Aorta (tissue), 5 donors: Measurements from ENCODE around the gene KCNMA1. TPM values are rescaled to one million over a fixed set of nuclear protein-coding genes. Genes with fewer than 3 reads are reported as not detected.

Source experiments
- ATAC-seq: fragments of 200-7000 bp; cut with Tn5 transposase; one replicate; pipeline ENCODE4 v1.9.1; 2022; ENCODE audit warnings: moderate library complexity; ENCODE audit not compliant: low FRiP score
- DNase-seq, 2 donors: peaks; one replicate each; pipeline ENCODE4 v3.0.0-alpha.2; 2020
- H3K27ac ChIP-seq, 2 donors: one replicate each; pipeline ENCODE4 v1.5.1; 2013; ENCODE audit warnings: low read length in 2 of 2, mild to moderate bottlenecking in 2 of 2, moderate library complexity in 2 of 2, control low read depth in 1 of 2, inconsistent platforms in 1 of 2, low read depth in 1 of 2
- H3K27me3 ChIP-seq, 2 donors: one replicate each; pipeline ENCODE4 v1.6.1; 2013; ENCODE audit warnings: control low read depth in 1 of 2, low read length in 1 of 2, mild to moderate bottlenecking in 1 of 2, moderate library complexity in 1 of 2; ENCODE audit not compliant: insufficient read depth in 2 of 2, control insufficient read depth in 1 of 2
- H3K36me3 ChIP-seq, 2 donors: one replicate each; pipeline ENCODE4 v1.6.1; 2013; ENCODE audit warnings: control low read depth in 1 of 2, low read length in 1 of 2, mild to moderate bottlenecking in 1 of 2; ENCODE audit not compliant: insufficient read depth in 2 of 2, control insufficient read depth in 1 of 2
- H3K4me1 ChIP-seq, 2 donors: one replicate each; pipeline ENCODE4 v1.6.1; 2013; ENCODE audit warnings: low read length in 2 of 2, control low read depth in 1 of 2, mild to moderate bottlenecking in 1 of 2, moderate library complexity in 1 of 2; ENCODE audit not compliant: insufficient read depth in 2 of 2, control insufficient read depth in 1 of 2
- H3K4me3 ChIP-seq, 2 donors: one replicate each; pipeline ENCODE4 v1.5.1; 2013; ENCODE audit warnings: low read length in 2 of 2, control low read depth in 1 of 2, mild to moderate bottlenecking in 1 of 2
- H3K9me3 ChIP-seq: one replicate; pipeline ENCODE4 v1.6.1; 2013; ENCODE audit warnings: mild to moderate bottlenecking, low read length; ENCODE audit not compliant: control insufficient read depth
- WGBS, 2 donors: extraction: QIAGEN DNeasy Blood & Tissue Kit; methylation state at CpG; one replicate each; pipeline ENCODE4 v1.1.7; 2013; 5-methylcytosine and 5-hydroxymethylcytosine counted together
- intact Hi-C, 2 donors: fragments of 100-400 bp; cut with DNase I; formaldehyde crosslinking; loops; one replicate each; pipeline versions ENCODE4 v1.14.2 to v1.15.0; 2022
- polyA plus RNA-seq, 2 donors: library from polyadenylated mRNA; stranded (reverse); fragments of 200-250 nt; gene quantifications; one replicate each; pipeline ENCODE4 v1.2.3, GENCODE V29; 2013
- total RNA-seq, 2 donors: library from RNA; stranded (reverse); fragmentation: NEBNext Ultra II Directional; extraction: Animal tissue kit (Norgen Biotek cat#: 25700); gene quantifications; one replicate each; pipeline ENCODE4 v1.2.1, GENCODE V29; 2021
- donor health status: healthy with polysubstance abuse.
- donor health status: Bipolar disorder and iron deficiency.
- donor health status: DM: no; HTN: no; CAD: no.
- donor health status: DM: no; HTN: no; CAD: no.
- donor health status: DM: yes; HTN: yes; CAD: no.

KCNMA1 gene
- total and polyA plus RNA-seq, 4 donors, result 36.8 to 163 (median 125) TPM

GRCh38 chr10:77104459-77104980, 533.1 kb downstream of the KCNMA1 start:
- peaks cover 0 to 11% of the 10 kb centered on the region in 2 donors for H3K4me1 ChIP-seq
- intact Hi-C loops, result no loop called here
- DNase-seq (peak; percentile 74 to 82), ATAC-seq (peak; percentile 69)
- no peak overlapping the region for H3K4me3 ChIP-seq
- peak overlapping the region in 1 of 2 donors; percentile 33 for H3K27ac ChIP-seq
- H3K27me3 ChIP-seq, result no peaks in the 10 kb centered on the region
- peaks cover 0 to 3% of the 10 kb centered on the region in 2 donors for H3K36me3 ChIP-seq
- WGBS, 2 donors, result 22 to 24% methylated on average over 4 of the region's 4 CpGs
- H3K9me3 ChIP-seq, result no peaks in the 10 kb centered on the region

- no peak for ATAC-seq
- intact Hi-C loops, result no loop called here
- DNase-seq, result no peak
- Histone ChIP-seq H3K4me3 (no peak overlapping the region), H3K36me3 (peaks cover 0 to 3% of the 10 kb centered on the region in 2 donors), H3K27me3 (no peaks in the 10 kb centered on the region), H3K4me1 (peaks cover 0 to 11% of the 10 kb centered on the region in 2 donors), H3K9me3 (no peaks in the 10 kb centered on the region), H3K27ac (no peak overlapping the region)
- WGBS, 2 donors, result 95 to 96% methylated on average over 4 of the region's 4 CpGs
These were observed 534.4 kb downstream of the KCNMA1 start for GRCh38 chr10:77103213-77103612.

GRCh38 chr10:77101341-77101740, 536.3 kb downstream of the KCNMA1 start:
- H3K27ac ChIP-seq, result no peak overlapping the region
- ATAC-seq, result no peak
- no peak overlapping the region for H3K4me3 ChIP-seq
- DNase-seq, result no peak
- no peaks in the 10 kb centered on the region for H3K27me3 ChIP-seq
- H3K36me3 ChIP-seq, result peaks cover 0 to 3% of the 10 kb centered on the region in 2 donors
- WGBS, 2 donors, result 91 to 95% methylated on average over 5 of the region's 5 CpGs
- intact Hi-C loops, result no loop called here
- no peaks in the 10 kb centered on the region for H3K9me3 ChIP-seq
- peaks cover 0 to 11% of the 10 kb centered on the region in 2 donors for H3K4me1 ChIP-seq

GRCh38 chr10:77099136-77099535, 538.5 kb downstream of the KCNMA1 start:
- H3K4me3 ChIP-seq, result no peak overlapping the region
- WGBS, 2 donors, result 96 to 97% methylated on average over 5 of the region's 5 CpGs
- intact Hi-C loops, result no loop called here
- H3K36me3 ChIP-seq, result peaks cover 0 to 3% of the 10 kb centered on the region in 2 donors
- H3K9me3 ChIP-seq, result no peaks in the 10 kb centered on the region
- H3K27ac ChIP-seq, result no peak overlapping the region
- no peak for DNase-seq
- H3K27me3 ChIP-seq, result no peaks in the 10 kb centered on the region
- H3K4me1 ChIP-seq, result peaks cover 0 to 2% of the 10 kb centered on the region in 2 donors
- ATAC-seq, result no peak

GRCh38 chr10:77097625-77098024, 540.0 kb downstream of the KCNMA1 start:
- intact Hi-C loops, result no loop called here
- H3K36me3 ChIP-seq, result peaks cover 0 to 3% of the 10 kb centered on the region in 2 donors
- H3K27me3 ChIP-seq, result no peaks in the 10 kb centered on the region
- no peak overlapping the region for H3K27ac ChIP-seq
- H3K4me1 ChIP-seq, result no peaks in the 10 kb centered on the region
- ATAC-seq, result no peak
- no peak overlapping the region for H3K4me3 ChIP-seq
- H3K9me3 ChIP-seq, result no peaks in the 10 kb centered on the region
- 100% methylated on average over 1 of the region's 1 CpG for WGBS, 2 donors
- no peak for DNase-seq

- H3K4me1 ChIP-seq, result no peaks in the 10 kb centered on the region
- 87 to 90% methylated on average over 2 of the region's 2 CpGs for WGBS, 2 donors
- H3K9me3 ChIP-seq, result no peaks in the 10 kb centered on the region
- peaks cover 3 to 9% of the 10 kb centered on the region in 2 donors for H3K36me3 ChIP-seq
- no peak for DNase-seq
- no peak overlapping the region for H3K4me3 ChIP-seq
- H3K27me3 ChIP-seq, result no peaks in the 10 kb centered on the region
- intact Hi-C loops, result no loop called here
- ATAC-seq, result no peak
- no peak overlapping the region for H3K27ac ChIP-seq
These were observed 544.5 kb downstream of the KCNMA1 start for GRCh38 chr10:77093126-77093525.

- DNase-seq (no peak), ATAC-seq (no peak)
- intact Hi-C loops, result no loop called here
- Histone ChIP-seq H3K4me3 (no peak overlapping the region), H3K9me3 (no peaks in the 10 kb centered on the region), H3K27me3 (no peaks in the 10 kb centered on the region), H3K36me3 (peaks cover 3 to 9% of the 10 kb centered on the region in 2 donors), H3K27ac (no peak overlapping the region), H3K4me1 (no peaks in the 10 kb centered on the region)
- WGBS, 2 donors, result 97% methylated on average over 6 of the region's 6 CpGs
These were observed 545.9 kb downstream of the KCNMA1 start for GRCh38 chr10:77091597-77092165.

GRCh38 chr10:77090381-77091356, 546.9 kb downstream of the KCNMA1 start:
- no peak for DNase-seq
- H3K9me3 ChIP-seq, result no peaks in the 10 kb centered on the region
- H3K4me3 ChIP-seq, result no peak overlapping the region
- no peaks in the 10 kb centered on the region for H3K4me1 ChIP-seq
- intact Hi-C loops, result no loop called here
- 77 to 84% methylated on average over 17 of the region's 17 CpGs for WGBS, 2 donors
- ATAC-seq, result no peak
- no peaks in the 10 kb centered on the region for H3K27me3 ChIP-seq
- peaks cover 3 to 9% of the 10 kb centered on the region in 2 donors for H3K36me3 ChIP-seq
- H3K27ac ChIP-seq, result no peak overlapping the region
